GM19328 (cell line): ENCODE results near the gene ENTPD6.
"Not testable (repeated sequence)": the region's sequence is repeated elsewhere in the genome, so short reads cannot be mapped to it uniquely, and the experiment has no call there.

Source experiments
- ATAC-seq: cut with Tn5 transposase; IDR thresholded peaks from one replicate; pipeline ENCODE4 v1.9.1; 2021; ENCODE audit warnings: mild to moderate bottlenecking, moderate library complexity; ENCODE audit not compliant: unreplicated experiment

Gene ENTPD6

GRCh38 chr20:25222461-25223178 lies 27.1 kb downstream of the ENTPD6 start:
- no peak for ATAC-seq

- ATAC-seq = no peak
These were observed 27.7 kb downstream of the ENTPD6 start for GRCh38 chr20:25223179-25223661.

GRCh38 chr20:25223765-25224720 lies 28.5 kb downstream of the ENTPD6 start:
- ATAC-seq = no peak

- no peak for ATAC-seq
These were observed 29.4 kb downstream of the ENTPD6 start for GRCh38 chr20:25224941-25225340.

- ATAC-seq = no peak
These were observed 30.3 kb downstream of the ENTPD6 start for GRCh38 chr20:25225642-25226432.

- ATAC-seq = no peak
These were observed 31.2 kb downstream of the ENTPD6 start for GRCh38 chr20:25226433-25227316.

- ATAC-seq = no peak
These were observed 31.9 kb downstream of the ENTPD6 start for GRCh38 chr20:25227317-25227831.

GRCh38 chr20:25229486-25230165 lies 34.1 kb downstream of the ENTPD6 start:
- no peak for ATAC-seq

GRCh38 chr20:25230166-25230831 lies 34.8 kb downstream of the ENTPD6 start:
- peak; percentile 76 for ATAC-seq

GRCh38 chr20:25233016-25233772 lies 37.7 kb downstream of the ENTPD6 start:
- ATAC-seq = no peak

- ATAC-seq = not testable (repeated sequence)
These were observed 38.7 kb downstream of the ENTPD6 start for GRCh38 chr20:25234009-25234849.

GRCh38 chr20:25236450-25237304 lies 41.2 kb downstream of the ENTPD6 start:
- ATAC-seq = no peak

GRCh38 chr20:25237610-25238318 lies 42.3 kb downstream of the ENTPD6 start:
- ATAC-seq = no peak

GRCh38 chr20:25238319-25239037 lies 43.0 kb downstream of the ENTPD6 start:
- no peak for ATAC-seq
